Measurements from ENCODE around the gene CYP27C1.

CYP27C1 gene

DNA sequence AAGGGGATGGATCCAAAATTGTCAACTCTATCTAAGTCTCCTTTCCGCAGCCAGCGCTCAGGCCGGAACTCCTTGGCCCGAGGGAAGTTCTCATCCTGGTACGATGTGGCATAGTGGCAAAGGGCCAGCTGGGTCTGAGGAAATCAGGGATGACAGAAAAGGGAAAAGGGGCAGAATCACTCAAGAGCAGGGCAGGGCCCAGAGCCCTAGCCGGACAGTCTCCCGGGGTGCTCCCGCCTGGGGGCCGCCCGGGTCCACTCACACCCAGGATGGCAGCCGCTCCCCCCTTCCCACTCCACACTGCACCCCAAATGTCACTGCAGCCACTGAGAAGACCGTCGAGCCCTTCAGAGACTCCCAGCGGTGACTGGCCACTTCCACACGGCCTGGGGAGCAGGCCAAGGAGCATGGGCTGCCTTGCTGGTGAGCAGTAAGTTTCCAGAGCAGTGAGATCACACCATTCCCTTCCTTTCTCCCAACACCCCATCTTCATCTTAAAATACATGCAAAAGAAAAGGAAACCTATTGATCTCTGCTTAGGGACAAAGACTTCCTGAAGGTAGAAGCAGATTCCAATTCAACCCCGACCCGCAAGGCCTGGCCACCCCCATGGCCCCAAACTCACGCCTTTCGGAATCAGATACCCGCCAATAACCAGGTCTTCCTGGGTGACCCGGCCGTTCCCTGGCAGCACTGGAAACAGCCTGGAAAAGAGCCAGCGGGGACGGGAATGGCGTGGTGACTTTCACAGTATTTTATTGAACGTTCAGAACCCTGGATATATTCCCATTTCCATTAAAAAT lies 26.7 kb downstream of the CYP27C1 start:
- no peak for DNase-seq (ENCODE audit: low read depth)

DNA sequence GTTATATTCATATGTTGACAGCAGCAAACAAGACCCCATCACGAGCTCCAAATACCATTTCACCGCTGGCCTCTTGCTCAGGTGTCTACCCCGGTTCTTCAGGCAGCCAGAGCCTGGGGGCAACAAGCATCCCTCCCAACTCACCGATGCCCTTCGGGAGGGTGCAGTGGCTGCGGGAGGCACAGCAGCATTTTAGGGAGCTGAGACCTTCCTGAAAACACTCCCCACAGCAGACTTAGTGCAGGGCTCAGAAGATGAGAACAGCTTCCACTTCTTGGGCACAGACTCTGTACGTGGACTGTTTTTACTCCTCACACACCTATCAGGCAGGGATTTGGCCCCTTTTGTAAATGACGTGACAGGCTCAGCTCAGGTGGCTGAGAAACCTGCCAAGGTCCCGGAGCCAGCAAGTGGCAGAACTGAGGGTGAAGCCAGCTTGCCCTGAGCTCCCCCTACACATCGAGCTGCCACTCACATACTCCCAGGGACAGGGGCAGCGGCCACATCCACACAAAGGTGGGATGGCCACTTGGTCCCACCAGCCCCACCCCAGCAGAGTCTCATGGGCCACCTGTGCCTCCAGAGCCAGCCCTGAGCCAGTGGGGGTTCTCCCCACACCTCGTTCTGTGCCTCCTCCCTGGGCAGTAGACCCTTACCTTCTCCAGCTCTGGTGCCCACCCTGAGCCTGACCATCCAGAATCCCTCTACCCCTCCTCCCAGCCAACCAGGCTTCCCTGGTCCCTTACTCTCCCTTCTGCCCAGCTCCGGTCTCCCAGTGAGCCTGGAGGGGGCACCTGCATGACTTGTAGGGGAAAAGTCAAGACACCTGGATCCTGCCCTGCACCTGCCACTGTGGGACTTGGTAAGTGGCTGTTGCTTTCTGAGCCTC lies 28.5 kb downstream of the CYP27C1 start:
- DNase-seq (ENCODE audit: low read depth) = no peak

GRCh38 chr2:127188797-127189196 lies 31.3 kb downstream of the CYP27C1 start:
- no peak for DNase-seq (ENCODE audit: low read depth)

DNA sequence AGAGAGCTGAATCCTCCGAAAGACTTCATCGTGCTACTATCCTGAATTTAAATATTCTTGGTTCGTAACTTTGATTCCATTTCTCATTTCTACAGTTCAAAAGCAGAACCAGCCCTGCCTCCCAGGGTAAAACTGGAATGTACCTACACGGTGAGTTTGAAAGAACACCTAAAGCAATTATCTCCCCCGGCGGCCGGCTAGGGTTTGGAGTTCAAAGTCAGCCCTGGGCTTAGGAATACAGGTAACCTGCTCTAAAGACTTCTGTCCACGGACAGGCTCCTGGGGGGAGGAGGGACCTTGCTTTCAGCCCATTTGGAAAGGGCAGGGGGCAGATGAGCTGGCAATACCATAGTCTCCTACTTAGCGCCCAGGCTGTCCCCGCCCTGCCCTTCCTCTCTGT lies 32.3 kb downstream of the CYP27C1 start:
- no peak for DNase-seq (ENCODE audit: low read depth)

- no peak for DNase-seq (ENCODE audit: low read depth)
Measured at GRCh38 chr2:127187081-127187775, 32.9 kb downstream of the CYP27C1 start.

DNA sequence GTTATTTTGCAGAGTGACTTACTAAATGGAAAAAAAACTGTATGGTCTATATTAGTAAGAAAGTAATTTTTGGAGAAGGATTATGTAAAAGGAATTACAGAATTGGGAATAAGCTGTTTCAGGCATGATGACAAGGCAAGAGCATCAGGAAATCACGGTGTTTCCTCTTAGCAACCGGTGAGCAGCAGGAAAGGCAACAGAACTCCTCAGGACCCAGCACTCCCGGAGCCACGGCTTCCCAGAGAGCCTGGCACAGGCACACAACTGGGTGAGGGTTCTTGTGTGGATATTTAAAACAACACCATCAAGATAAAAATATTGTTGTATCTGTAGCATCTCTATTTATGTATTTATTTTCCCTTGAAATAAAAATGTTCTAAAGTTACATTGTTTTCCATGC lies 34.4 kb downstream of the CYP27C1 start:
- DNase-seq (ENCODE audit: low read depth) = no peak

- DNase-seq (ENCODE audit: low read depth) = no peak
Measured at GRCh38 chr2:127185093-127185492, 35.0 kb downstream of the CYP27C1 start.

- DNase-seq (ENCODE audit: low read depth) = no peak
Measured at GRCh38 chr2:127183771-127184170, 36.3 kb downstream of the CYP27C1 start.

DNA sequence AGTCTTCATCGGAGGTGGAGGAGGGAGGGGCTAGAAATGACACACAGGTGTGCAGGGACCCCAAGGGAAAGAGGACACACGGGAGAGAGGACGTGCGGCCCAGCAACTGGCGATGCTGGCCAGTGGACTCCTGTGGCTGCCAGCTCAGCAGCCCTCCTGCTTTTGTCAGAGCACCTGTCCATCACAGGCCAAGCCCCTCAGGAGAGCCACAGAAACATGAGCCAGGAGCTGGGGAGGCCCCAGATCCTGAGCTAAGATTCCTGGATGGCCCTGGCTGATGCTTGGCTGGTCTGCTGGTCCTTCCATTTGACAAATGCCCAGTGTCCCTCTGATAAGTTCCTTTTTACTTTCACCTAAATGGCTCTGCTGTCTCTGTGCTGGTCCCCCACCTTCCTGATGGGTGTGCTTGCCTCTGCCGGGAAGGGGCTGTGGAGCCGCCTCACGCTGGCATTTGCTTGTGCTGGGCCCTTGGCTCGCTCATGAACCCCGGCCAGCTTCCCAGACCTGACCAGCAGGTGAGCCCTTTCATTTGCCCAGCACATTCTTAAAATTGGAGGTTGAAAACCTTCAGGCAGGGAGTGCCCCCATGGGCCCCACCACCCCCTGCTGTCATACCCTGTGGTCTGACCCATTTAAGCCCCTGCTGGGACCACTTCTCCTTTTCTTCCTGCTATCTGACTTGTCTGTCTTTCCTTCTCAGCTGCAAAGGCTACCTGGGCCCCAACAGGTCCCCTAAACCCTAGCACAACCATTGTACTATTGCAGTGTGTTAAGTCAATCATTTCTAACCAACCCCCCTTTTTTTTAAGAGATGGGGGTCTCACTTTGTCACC lies 37.3 kb downstream of the CYP27C1 start:
- DNase-seq (ENCODE audit: low read depth) = no peak

GRCh38 chr2:127181851-127182250 lies 38.2 kb downstream of the CYP27C1 start:
- DNase-seq (ENCODE audit: low read depth) = no peak

GRCh38 chr2:127179766-127180165 lies 40.3 kb downstream of the CYP27C1 start:
- DNase-seq (ENCODE audit: low read depth) = no peak

- DNase-seq (ENCODE audit: low read depth) = no peak
Measured at GRCh38 chr2:127177617-127178263, 42.4 kb downstream of the CYP27C1 start.

- no peak for DNase-seq (ENCODE audit: low read depth)
Measured at GRCh38 chr2:127176371-127177311, 43.5 kb downstream of the CYP27C1 start.

- no peak for DNase-seq (ENCODE audit: low read depth)
Measured at GRCh38 chr2:127175751-127176354, 44.2 kb downstream of the CYP27C1 start.

GRCh38 chr2:127175041-127175721 lies 44.9 kb downstream of the CYP27C1 start:
- DNase-seq (ENCODE audit: low read depth) = no peak

DNA sequence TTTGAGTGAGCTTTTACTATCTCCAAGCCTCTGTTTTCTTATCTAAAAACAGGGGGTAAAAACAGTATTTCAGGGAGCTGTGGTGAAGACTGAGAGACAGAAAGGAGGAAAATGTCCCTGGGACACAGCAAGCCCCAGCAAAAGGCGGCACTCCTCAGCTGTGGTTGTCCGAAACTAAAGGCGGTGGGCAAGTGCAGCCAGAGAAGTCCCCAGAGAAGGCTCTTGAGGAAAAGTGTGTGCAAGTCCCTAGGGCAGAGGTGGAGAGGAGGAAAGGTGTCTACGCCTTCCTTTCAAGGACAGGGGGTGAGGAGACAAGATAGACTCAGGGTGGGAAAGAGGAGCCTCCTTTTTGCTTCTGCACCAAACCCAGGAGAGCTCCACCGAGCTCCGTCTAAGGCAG lies 45.5 kb downstream of the CYP27C1 start:
- no peak for DNase-seq (ENCODE audit: low read depth)

DNA sequence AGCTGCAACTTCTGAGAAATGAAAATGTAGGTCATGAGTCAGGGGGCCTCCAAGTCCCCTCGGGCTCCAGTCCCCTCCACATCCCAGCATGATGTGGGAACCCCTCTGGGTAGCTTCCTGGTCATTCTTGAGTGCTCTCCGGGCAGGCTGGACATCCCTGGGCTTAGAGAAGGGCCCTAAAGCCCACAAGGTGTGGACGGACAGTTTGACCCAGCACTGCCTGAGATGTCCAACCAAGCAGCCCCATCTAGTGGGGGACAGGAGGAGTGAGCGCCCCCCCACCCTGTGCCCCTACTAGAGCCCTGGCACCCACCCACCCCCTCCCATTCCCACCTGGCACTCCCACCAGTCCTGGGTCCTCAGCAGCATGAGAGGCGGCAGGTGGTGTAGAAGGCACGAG lies 46.0 kb downstream of the CYP27C1 start:
- DNase-seq (ENCODE audit: low read depth) = no peak

- no peak for DNase-seq (ENCODE audit: low read depth)
Measured at GRCh38 chr2:127173057-127173456, 47.0 kb downstream of the CYP27C1 start.

DNA sequence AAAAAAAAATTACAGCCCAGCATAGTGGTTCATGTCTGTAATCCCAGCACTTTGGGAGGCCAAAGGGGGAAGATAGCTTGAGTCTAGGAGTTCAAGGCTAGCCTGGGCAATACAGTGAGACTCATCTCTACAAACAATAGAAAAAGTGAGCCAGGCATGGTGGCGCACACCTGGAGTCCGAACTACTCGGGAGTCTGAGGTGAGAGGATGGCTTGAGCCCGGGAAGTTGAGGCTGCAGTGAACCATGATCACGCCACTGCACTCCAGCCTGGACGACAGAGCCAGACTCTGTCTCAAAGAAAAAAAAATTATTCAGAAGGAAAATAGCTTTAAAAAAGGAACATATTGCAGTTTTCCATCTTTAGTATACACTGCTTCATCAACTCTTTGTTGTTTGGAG lies 47.8 kb downstream of the CYP27C1 start:
- DNase-seq (ENCODE audit: low read depth) = no peak

Data from HS-27A (cell line).